GM21825 (cell line): Measurements from ENCODE around the gene WDR86.

Experiments used
- ATAC-seq: cut with Tn5 transposase; IDR thresholded peaks from one replicate; pipeline ENCODE4 v1.9.1; 2021; ENCODE audit warnings: mild to moderate bottlenecking, moderate library complexity; ENCODE audit not compliant: unreplicated experiment

The WDR86 gene

GRCh38 chr7:151363182-151363581 is 46.7 kb downstream of the WDR86 start:
- ATAC-seq, result no peak

- ATAC-seq, result no peak
Observed at GRCh38 chr7:151361193-151361959, 48.5 kb downstream of the WDR86 start.

DNA sequence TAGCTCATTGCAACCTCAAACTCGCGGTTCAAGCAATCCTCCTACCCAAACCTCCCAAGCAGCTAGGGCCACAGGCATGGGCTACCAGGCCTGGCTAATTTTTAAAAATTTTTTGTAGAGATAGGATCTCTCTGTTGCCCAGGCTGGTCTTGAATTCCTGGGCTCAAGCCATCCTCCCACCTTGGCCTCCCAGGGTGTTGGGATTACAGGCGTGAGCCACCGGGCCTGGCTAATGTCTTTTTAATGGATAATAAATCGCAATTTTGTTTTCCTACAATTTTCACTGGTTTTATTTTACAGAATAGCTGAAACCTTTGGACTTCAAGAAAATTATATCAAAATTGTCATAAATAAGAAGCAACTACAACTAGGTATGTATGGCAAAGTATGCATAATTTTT is 57.3 kb downstream of the WDR86 start:
- no peak for ATAC-seq

DNA sequence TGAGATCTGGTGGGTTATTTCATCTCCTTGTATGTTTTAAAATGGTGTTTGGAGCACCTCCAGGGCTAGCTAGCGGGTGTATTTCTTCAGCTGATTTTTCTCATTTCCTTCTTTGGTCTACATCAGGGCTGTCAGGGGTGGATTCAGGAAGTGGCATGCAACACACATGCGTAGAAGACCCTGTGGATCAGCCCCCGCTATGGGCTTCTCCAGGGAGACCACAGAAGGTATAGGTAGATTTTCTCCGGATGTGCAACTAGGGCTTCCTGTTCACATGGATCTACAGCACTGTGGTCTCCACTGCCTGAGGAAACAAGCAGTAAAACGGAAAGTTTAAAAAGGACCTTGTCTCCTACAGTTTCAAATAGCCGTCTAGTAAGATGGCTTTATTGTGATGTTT is 57.9 kb downstream of the WDR86 start:
- ATAC-seq, result peak; percentile 46

- ATAC-seq, result no peak
Observed at GRCh38 chr7:151351027-151351426, 58.8 kb downstream of the WDR86 start.

GRCh38 chr7:151349507-151349853 is 60.4 kb downstream of the WDR86 start:
- ATAC-seq, result peak; percentile 37

GRCh38 chr7:151348970-151349369 is 60.9 kb downstream of the WDR86 start:
- no peak for ATAC-seq

DNA sequence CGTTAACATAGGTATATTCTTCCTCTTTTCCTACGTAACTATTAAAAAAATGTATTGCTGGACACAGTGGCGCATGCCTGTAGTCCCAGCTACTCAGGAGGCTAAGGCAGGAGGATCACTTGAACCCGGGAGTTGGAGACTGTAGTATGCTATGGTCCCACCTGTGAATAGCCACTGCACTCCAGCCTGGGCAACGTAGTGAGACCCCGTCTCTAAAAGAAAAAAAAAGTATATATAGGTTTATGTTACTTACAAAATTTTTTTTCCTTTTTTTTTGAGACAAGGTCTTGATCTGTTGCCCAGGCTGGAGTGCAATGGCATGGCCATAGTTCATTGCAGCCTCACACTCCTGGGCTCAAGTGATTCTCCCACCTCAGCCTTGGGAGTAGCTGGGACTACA is 62.6 kb downstream of the WDR86 start:
- ATAC-seq, result no peak

DNA sequence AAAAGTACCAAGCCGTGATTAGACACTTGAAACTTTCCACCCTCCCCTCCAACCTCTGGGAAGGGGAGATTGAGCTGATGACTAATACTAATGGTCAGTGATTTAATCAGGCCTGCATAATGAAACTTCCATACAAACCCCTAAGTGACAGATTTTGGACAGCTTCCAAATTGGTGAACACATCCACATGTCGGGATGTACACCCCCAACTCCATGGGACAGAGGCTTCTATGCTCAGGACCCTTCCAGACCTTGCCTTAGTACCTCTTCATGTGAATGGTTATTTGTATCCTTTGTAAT is 63.4 kb downstream of the WDR86 start:
- ATAC-seq, result no peak

DNA sequence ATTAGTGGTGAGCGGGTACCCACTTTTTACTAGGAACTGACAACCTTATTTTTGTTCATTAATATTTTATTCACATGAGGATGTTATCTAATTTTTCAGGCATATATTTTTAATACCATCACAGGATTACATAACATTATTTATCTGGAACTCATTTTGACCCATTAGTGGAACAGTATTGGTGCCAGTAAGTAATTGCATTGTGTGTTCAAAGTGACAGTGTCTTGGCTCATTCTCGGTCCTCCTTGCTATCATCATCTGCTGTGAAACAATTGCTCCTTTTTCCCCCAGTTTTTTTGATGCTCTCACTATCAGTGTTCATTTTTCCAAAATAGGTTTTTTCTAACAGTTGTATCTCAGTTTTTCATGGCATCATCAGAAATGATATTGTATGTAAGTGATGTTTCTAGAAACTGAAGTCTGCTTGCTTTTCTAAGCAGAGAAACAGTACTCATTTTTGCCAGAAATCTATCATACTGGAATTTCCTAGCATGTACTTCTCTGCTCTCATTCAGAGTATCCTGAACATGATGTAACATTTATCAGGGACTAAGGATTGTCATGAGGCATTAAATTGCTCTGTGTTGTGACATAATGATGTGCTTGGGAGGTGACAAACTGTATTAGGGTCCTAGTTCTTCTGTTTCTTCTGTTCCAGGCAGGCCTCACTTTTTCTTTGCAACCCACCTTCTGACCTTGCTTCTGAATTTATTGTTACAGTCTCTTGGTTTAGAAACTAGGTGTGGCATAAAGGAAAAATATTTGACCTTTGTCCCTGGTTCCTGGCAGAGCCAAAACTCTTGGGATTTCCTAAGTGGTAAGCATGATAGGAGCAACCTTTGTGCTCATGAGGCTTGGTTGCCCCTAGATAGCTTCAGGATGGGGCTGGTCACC is 64.0 kb downstream of the WDR86 start:
- no peak for ATAC-seq

DNA sequence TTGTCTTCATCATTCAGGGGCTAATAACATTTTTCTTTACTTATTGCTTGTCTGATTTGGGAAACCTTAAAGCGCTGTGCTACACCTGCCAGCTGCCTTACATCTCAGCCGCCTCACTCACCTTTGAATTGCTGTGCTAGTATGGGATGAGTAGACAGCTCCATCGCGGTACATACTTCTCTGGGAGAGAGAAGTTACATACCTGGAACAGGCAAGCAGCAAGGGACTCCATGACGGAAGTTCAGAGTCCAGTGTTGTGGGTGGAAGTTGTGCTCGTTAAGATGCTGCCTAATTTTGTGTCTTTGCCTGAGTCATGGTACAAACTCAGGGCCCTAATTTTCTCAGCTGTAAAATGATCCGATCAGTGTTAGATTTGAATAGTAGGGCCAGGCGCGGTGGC is 66.3 kb downstream of the WDR86 start:
- ATAC-seq, result no peak

GRCh38 chr7:151342811-151343210 is 67.0 kb downstream of the WDR86 start:
- no peak for ATAC-seq

GRCh38 chr7:151342102-151342646 is 67.7 kb downstream of the WDR86 start:
- ATAC-seq, result peak; percentile 55

DNA sequence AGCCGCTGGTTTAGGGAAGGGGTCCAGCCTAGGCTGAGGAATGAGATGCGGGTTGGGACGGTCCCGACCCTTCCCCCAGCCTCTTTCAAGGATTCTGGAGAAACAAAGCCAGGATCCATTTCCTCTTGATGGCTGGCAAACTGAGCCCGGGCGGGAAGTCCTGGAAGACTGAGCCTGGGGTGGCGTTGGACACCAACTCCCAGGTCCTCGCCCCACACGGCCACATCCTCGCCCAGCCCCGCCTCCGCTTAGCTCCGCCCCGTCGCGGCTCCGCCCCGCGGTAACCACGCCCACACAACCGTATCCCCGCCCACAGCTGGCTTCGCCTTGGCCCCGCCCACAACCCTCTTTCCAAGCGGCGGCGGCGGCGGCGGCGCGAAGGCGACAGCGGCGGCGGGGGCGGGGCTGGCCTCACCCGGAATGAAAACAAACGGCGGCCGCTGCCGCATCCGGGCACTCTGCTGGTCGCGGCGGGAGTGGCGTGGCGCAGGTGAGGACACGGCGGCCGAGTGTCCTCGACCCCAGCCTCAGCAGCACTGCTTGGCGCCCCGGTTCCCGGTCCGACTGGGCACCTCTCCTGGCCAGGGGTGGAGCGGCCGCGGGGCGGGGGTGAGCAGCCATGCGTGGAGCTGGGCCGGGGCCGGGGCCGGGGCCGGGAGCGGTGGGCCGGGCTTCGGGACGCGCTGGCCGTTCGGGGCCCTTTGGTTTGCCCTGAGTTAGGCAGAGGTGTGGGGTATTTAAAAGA is 68.3 kb downstream of the WDR86 start, which contains the start of gene NUB1:
NUB1 (plus strand) TSS at position 456 of the 745 bp plus-strand sequence. CDS start 3,538 bp downstream, outside the sequence.
- peak; percentile 55 for ATAC-seq

DNA sequence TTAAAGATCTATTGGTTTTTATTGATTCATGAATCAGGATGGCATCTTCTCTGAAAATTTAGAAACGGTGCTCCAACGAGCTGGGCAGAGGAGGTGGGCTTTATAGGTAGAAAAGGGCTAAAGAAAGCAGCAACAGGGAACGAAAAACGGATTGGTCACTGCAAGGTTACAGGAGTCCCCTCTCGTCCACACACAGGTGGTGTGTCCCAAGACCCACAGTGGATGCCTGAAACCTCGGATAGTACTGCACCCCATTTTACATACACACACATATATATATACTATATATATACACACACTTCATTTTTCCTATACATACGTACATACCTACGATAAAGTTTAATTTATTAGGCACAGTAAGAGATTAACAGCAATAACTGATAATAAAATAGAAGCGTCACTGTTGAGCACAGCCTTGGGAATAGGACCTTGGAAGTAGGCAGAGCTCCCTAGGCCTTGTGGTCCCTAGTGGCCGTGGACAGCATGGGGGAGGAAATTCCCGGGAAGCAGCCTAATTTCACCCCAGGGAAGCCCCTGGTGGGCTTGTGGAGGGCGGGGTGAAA is 69.0 kb downstream of the WDR86 start:
- no peak for ATAC-seq

GRCh38 chr7:151339651-151340382 is 70.0 kb downstream of the WDR86 start:
- peak; percentile 36 for ATAC-seq

- no peak for ATAC-seq
Observed at GRCh38 chr7:151338809-151339208, 71.0 kb downstream of the WDR86 start.

GRCh38 chr7:151337346-151337745 is 72.5 kb downstream of the WDR86 start:
- no peak for ATAC-seq

GRCh38 chr7:151336027-151336708 is 73.7 kb downstream of the WDR86 start:
- no peak for ATAC-seq

DNA sequence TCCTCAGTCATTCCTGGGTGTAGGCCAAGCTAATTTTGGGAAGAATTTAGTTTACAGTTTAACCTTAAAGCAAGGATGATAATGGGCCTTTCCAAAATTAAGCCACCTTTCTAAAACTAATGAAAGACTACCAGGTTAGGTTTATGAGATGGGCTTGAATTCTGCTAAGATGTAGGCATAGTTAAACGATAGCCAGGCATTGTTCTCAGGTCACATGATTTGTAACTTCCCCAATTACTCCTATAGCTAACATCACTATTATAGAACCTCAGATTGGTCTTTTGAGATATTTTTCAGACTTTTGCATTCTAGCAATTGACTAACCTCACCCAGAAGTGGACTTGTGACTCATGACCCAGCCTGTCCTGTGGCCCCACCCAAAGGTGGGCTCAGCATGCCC is 75.2 kb downstream of the WDR86 start:
- no peak for ATAC-seq
